HG03439 (cell line): Measurements from ENCODE around the gene DARS2.
"Not testable (repeated sequence)": the region's sequence is repeated elsewhere in the genome, so short reads cannot be mapped to it uniquely, and the experiment has no call there.

Experiments used
- ATAC-seq: cut with Tn5 transposase; IDR thresholded peaks from one replicate; pipeline ENCODE4 v1.9.1; 2021; ENCODE audit warnings: mild to moderate bottlenecking, moderate library complexity; ENCODE audit not compliant: unreplicated experiment

DARS2 gene

GRCh38 chr1:173861731-173862145, 37.3 kb downstream of the DARS2 start:
- no peak for ATAC-seq

- ATAC-seq, result not testable (repeated sequence)
Measured at GRCh38 chr1:173862146-173862768, 37.8 kb downstream of the DARS2 start.

- no peak for ATAC-seq
Measured at GRCh38 chr1:173862769-173863223, 38.3 kb downstream of the DARS2 start.

GRCh38 chr1:173863224-173864161, 39.0 kb downstream of the DARS2 start:
- no peak for ATAC-seq

- ATAC-seq, result no peak
Measured at GRCh38 chr1:173864179-173864867, 39.9 kb downstream of the DARS2 start.

GRCh38 chr1:173865468-173866164, 41.1 kb downstream of the DARS2 start:
- ATAC-seq, result no peak

GRCh38 chr1:173866413-173867115, 42.1 kb downstream of the DARS2 start:
- ATAC-seq, result no peak

- ATAC-seq, result no peak
Measured at GRCh38 chr1:173867141-173867752, 42.8 kb downstream of the DARS2 start.

GRCh38 chr1:173867753-173868265, 43.3 kb downstream of the DARS2 start, which contains the start of gene GAS5:
TSS of gene GAS5 (minus strand) at chr1:173867989.
- ATAC-seq, result peak; percentile 70

GRCh38 chr1:173868266-173869020, 44.0 kb downstream of the DARS2 start, which contains the start of gene ZBTB37:
TSS of gene ZBTB37 (plus strand) at chr1:173868380. CDS start at chr1:173870226, 1,846 bp downstream.
- ATAC-seq, result peak; percentile 53

GRCh38 chr1:173869021-173869359, 44.5 kb downstream of the DARS2 start:
- no peak for ATAC-seq

GRCh38 chr1:173870252-173871075, 46.0 kb downstream of the DARS2 start:
- ATAC-seq, result no peak

- ATAC-seq, result no peak
Measured at GRCh38 chr1:173871091-173871490, 46.6 kb downstream of the DARS2 start.

GRCh38 chr1:173871500-173871899, 47.0 kb downstream of the DARS2 start:
- no peak for ATAC-seq

- ATAC-seq, result no peak
Measured at GRCh38 chr1:173876732-173877131, 52.3 kb downstream of the DARS2 start.

- no peak for ATAC-seq
Measured at GRCh38 chr1:173878251-173878650, 53.8 kb downstream of the DARS2 start.

GRCh38 chr1:173881117-173881516, 56.6 kb downstream of the DARS2 start:
- not testable (repeated sequence) for ATAC-seq

GRCh38 chr1:173884701-173885100, 60.2 kb downstream of the DARS2 start:
- no peak for ATAC-seq
